Body of pancreas (tissue), 4 donors: ENCODE measurements around the gene USP13.

Experiments used
- CTCF ChIP-seq, 7 experiments: fragments of 450-650 bp in 4 of 7; fragments of 200-600 bp in 3 of 7; sonication (generic) in 3 of 7; IDR thresholded peaks; one replicate each; pipeline ENCODE4 v1.5.1; 2016 to 2019; ENCODE audit warnings: antibody characterized with exemption in 7 of 7
- POLR2A ChIP-seq, 3 donors: fragments of 450-650 bp; IDR thresholded peaks; one replicate each; pipeline ENCODE4 v1.6.1; 2016; ENCODE audit warnings: antibody characterized with exemption in 3 of 3, mild to moderate bottlenecking in 2 of 3

- TF ChIP-seq POLR2A (IDR thresholded peaks at IDR 0.05) (no peak), CTCF (IDR thresholded peaks at IDR 0.05) (no peak)
Observed at GRCh38 chr3:179829401-179829800, 176.6 kb downstream of the USP13 start.
